T-cell (primary cell): Measurements from ENCODE around the gene MFN1. TPM values are rescaled to one million over a fixed set of nuclear protein-coding genes. Genes with fewer than 3 reads are reported as not detected.

Source experiments
- ATAC-seq, 4 experiments: fragments of 200-7000 bp in 3 of 4; fragments of 150-1000 bp in 1 of 4; cut with Tn5 transposase; replicated peaks in 1 of 4; 1 replicate in 3 of 4; 2 replicates in 1 of 4; pipeline ENCODE4 v1.10.0; 2021; ENCODE audit warnings: moderate library complexity in 3 of 4, mild to moderate bottlenecking in 2 of 4, moderate number of reproducible peaks in 1 of 4
- CTCF ChIA-PET, 2 donors: fragments of 300-600 bp; sonication (Branson Sonifier 250); formaldehyde crosslinking; loops; one replicate each; lab custom pipeline; 2022; ENCODE audit warnings: antibody characterized with exemption in 2 of 2; lab: Charles Lee
- POLR2A ChIA-PET, 2 donors: fragments of 300-600 bp; sonication (Branson Sonifier 250); formaldehyde crosslinking; loops; one replicate each; lab custom pipeline; 2022; ENCODE audit warnings: antibody characterized with exemption in 2 of 2; lab: Charles Lee
- DNase-seq, 35 experiments: peaks; one replicate each; pipeline versions ENCODE4 v3.0.0 to v3.0.0-alpha.2; 2013 to 2023
- H3K27ac ChIP-seq: one replicate; pipeline ENCODE4 v1.5.1; 2013; ENCODE audit warnings: low read length
- H3K27me3 ChIP-seq, 2 experiments: replicated peaks in 1 of 2; 1 replicate in 1 of 2; 2 replicates in 1 of 2; pipeline versions ENCODE4 v1.6.1 to v1.7.0; 2013; ENCODE audit warnings: low read length in 1 of 2, mixed read lengths in 1 of 2; ENCODE audit not compliant: control insufficient read depth in 2 of 2, insufficient read depth in 2 of 2; ENCODE audit errors: extremely low read depth in 1 of 2
- H3K36me3 ChIP-seq, 2 donors: 1 replicate in 1 of 2; 2 replicates in 1 of 2; pipeline versions ENCODE4 v1.6.1 to v1.7.0; 2013; ENCODE audit warnings: low read length in 1 of 2; ENCODE audit not compliant: control insufficient read depth in 2 of 2, insufficient read depth in 1 of 2; ENCODE audit errors: extremely low read depth in 1 of 2
- H3K4me1 ChIP-seq, 2 experiments: 1 replicate in 1 of 2; 2 replicates in 1 of 2; pipeline versions ENCODE4 v1.6.1 to v1.7.0; 2013; ENCODE audit warnings: low read length in 2 of 2, mixed read lengths in 1 of 2; ENCODE audit not compliant: insufficient read depth in 2 of 2, control insufficient read depth in 1 of 2; ENCODE audit errors: extremely low read depth in 1 of 2
- H3K4me3 ChIP-seq, 2 donors: 1 replicate in 1 of 2; 2 replicates in 1 of 2; pipeline versions ENCODE4 v1.5.1 to v1.7.0; 2013; ENCODE audit warnings: mild to moderate bottlenecking in 2 of 2, low read length in 1 of 2, moderate library complexity in 1 of 2; ENCODE audit not compliant: control insufficient read depth in 1 of 2; ENCODE audit errors: extremely low read depth in 1 of 2
- H3K9me3 ChIP-seq: 2 replicates; pipeline ENCODE4 v1.7.0; 2013
- H3K27ac Mint-ChIP-seq, 2 donors: one replicate each; pipeline ENCODE4 v1.8.0; 2020 to 2021; ENCODE audit warnings: mild to moderate bottlenecking in 2 of 2, mixed read lengths in 2 of 2
- H3K27me3 Mint-ChIP-seq, 2 donors: one replicate each; pipeline ENCODE4 v1.8.0; 2021 to 2022; ENCODE audit warnings: mixed read lengths in 2 of 2
- H3K36me3 Mint-ChIP-seq: one replicate; pipeline ENCODE4 v1.8.0; 2021; ENCODE audit warnings: mixed read lengths
- H3K4me1 Mint-ChIP-seq, 3 donors: one replicate each; pipeline ENCODE4 v1.8.0; 2020 to 2022; ENCODE audit warnings: mixed read lengths in 3 of 3, mild to moderate bottlenecking in 1 of 3
- H3K4me3 Mint-ChIP-seq, 3 donors: one replicate each; pipeline ENCODE4 v1.8.0; 2020 to 2022; ENCODE audit warnings: mild to moderate bottlenecking in 3 of 3, mixed read lengths in 3 of 3, moderate library complexity in 3 of 3
- H3K9me3 Mint-ChIP-seq, 3 donors: one replicate each; pipeline ENCODE4 v1.8.0; 2020 to 2022; ENCODE audit warnings: mixed read lengths in 3 of 3
- WGBS: methylation state at CpG from one replicate; pipeline ENCODE4 v1.1.5; 2013; ENCODE audit warnings: missing lambda C conversion rate; ENCODE audit not compliant: insufficient coverage; 5-methylcytosine and 5-hydroxymethylcytosine counted together
- total RNA-seq, 35 experiments: library from RNA in 6 of 35; stranded (reverse) in 6 of 35; fragments of 120-200 nt in 1 of 35; gene quantifications; one replicate each; pipeline versions ENCODE4 v1.2.1 to v1.2.4 and lab custom pipeline; 2013 to 2026

The MFN1 gene
- total RNA-seq, 5 donors from 2014 or later (not counting 1 experiment from before 2014, with no cell fraction given), result 38.8 to 44.4 (median 40.7) TPM

- Mint-ChIP-seq H3K27ac (no peak overlapping the region), H3K9me3 (no peaks in the 10 kb centered on the region), H3K4me1 (peaks cover 0 to 8% (median 5%) of the 10 kb centered on the region in 3 donors), H3K4me3 (no peak overlapping the region), H3K27me3 (no peaks in the 10 kb centered on the region), H3K36me3 (peaks cover 44% of the 10 kb centered on the region)
- no peaks in the 10 kb centered on the region for H3K9me3 ChIP-seq
- ATAC-seq (no peak), DNase-seq (no peak)
- CTCF ChIA-PET, result no interaction called here
- WGBS, result no CpG with 5 or more reads among the region's 4 CpGs
- H3K4me1 ChIP-seq, result no peaks in the 10 kb centered on the region
- peaks cover 0 to 60% of the 10 kb centered on the region in 2 donors for H3K36me3 ChIP-seq
- no peak overlapping the region for H3K27ac ChIP-seq
- H3K27me3 ChIP-seq, result no peaks in the 10 kb centered on the region
- POLR2A ChIA-PET, result no interaction called here
- no peak overlapping the region for H3K4me3 ChIP-seq
Observed at GRCh38 chr3:179332240-179332639, 15.3 kb upstream of the MFN1 start.

- Mint-ChIP-seq H3K4me1 (peaks cover 0 to 4% (median 0%) of the 10 kb centered on the region in 3 donors), H3K27ac (no peak overlapping the region), H3K4me3 (no peak overlapping the region), H3K27me3 (no peaks in the 10 kb centered on the region), H3K36me3 (peaks cover 42% of the 10 kb centered on the region), H3K9me3 (no peaks in the 10 kb centered on the region)
- ATAC-seq (no peak), DNase-seq (no peak)
- Histone ChIP-seq H3K27me3 (no peaks in the 10 kb centered on the region), H3K36me3 (peaks cover 0 to 60% of the 10 kb centered on the region in 2 donors), H3K4me3 (no peak overlapping the region), H3K9me3 (no peaks in the 10 kb centered on the region), H3K27ac (no peak overlapping the region), H3K4me1 (no peaks in the 10 kb centered on the region)
- ChIA-PET CTCF (no interaction called here), POLR2A (no interaction called here)
- 100% methylated on average over 1 of the region's 2 CpGs for WGBS
Observed at GRCh38 chr3:179333084-179333483, 14.4 kb upstream of the MFN1 start.

GRCh38 chr3:179336345-179336929 lies 11.1 kb upstream of the MFN1 start:
- Histone ChIP-seq H3K36me3 (peaks cover 0 to 31% of the 10 kb centered on the region in 2 donors), H3K27me3 (no peaks in the 10 kb centered on the region), H3K27ac (no peak overlapping the region), H3K4me3 (no peak overlapping the region), H3K4me1 (no peaks in the 10 kb centered on the region), H3K9me3 (no peaks in the 10 kb centered on the region)
- no peaks in the 10 kb centered on the region for H3K9me3 Mint-ChIP-seq
- no peak overlapping the region for H3K4me3 Mint-ChIP-seq
- no CpG with 5 or more reads among the region's 1 CpG for WGBS
- CTCF ChIA-PET, result interaction anchor here in 1 of 2 donors (0.5 to 0.7 kb wide), 2 partner anchors 18 to 43 kb away, joined by 4 to 5 read pairs; no protein-coding TSS in a partner anchor
- ATAC-seq (no peak), DNase-seq (no peak)
- peaks cover 0 to 4% (median 0%) of the 10 kb centered on the region in 3 donors for H3K4me1 Mint-ChIP-seq
- H3K36me3 Mint-ChIP-seq, result peaks cover 29% of the 10 kb centered on the region
- no peak overlapping the region for H3K27ac Mint-ChIP-seq
- POLR2A ChIA-PET, result interaction anchor here (0.6 to 0.7 kb wide), 2 partner anchors 27 to 311 kb away, joined by 3 to 6 read pairs; no protein-coding TSS in a partner anchor
- no peaks in the 10 kb centered on the region for H3K27me3 Mint-ChIP-seq

GRCh38 chr3:179348325-179349013 lies 960 bp downstream of the MFN1 start:
- Histone ChIP-seq H3K4me3 (peak overlapping the region; percentile 88 to 97), H3K27ac (no peak overlapping the region), H3K36me3 (peaks cover 0 to 24% of the 10 kb centered on the region in 2 donors), H3K9me3 (no peaks in the 10 kb centered on the region), H3K27me3 (no peaks in the 10 kb centered on the region), H3K4me1 (peaks cover 10 to 27% of the 10 kb centered on the region in 2 experiments)
- no CpG with 5 or more reads among the region's 5 CpGs for WGBS
- ATAC-seq, result no peak
- peaks cover 16% of the 10 kb centered on the region for H3K36me3 Mint-ChIP-seq
- H3K27me3 Mint-ChIP-seq, result no peaks in the 10 kb centered on the region
- ChIA-PET POLR2A (interaction anchor here in 1 of 2 donors (1.0 kb wide), 1 partner anchor 256 kb away, joined by 3 read pairs; the partner anchor contains the start of genes MRPL47 and NDUFB5), CTCF (interaction anchor here (0.5 to 1.3 kb wide), 3 partner anchors 11 to 257 kb away, joined by 3 to 4 read pairs (median 3); no protein-coding TSS in a partner anchor)
- H3K27ac Mint-ChIP-seq, result peak overlapping the region; percentile 25 to 68
- peak overlapping the region; percentile 98 to 99 (median 98) for H3K4me3 Mint-ChIP-seq
- peaks cover 17 to 36% (median 33%) of the 10 kb centered on the region in 3 donors for H3K4me1 Mint-ChIP-seq
- DNase-seq, result peak in 1 of 35 experiments; percentile 22
- no peaks in the 10 kb centered on the region for H3K9me3 Mint-ChIP-seq

GRCh38 chr3:179355996-179356395 lies 8.5 kb downstream of the MFN1 start:
- H3K4me3 Mint-ChIP-seq, result no peak overlapping the region
- Histone ChIP-seq H3K27me3 (no peaks in the 10 kb centered on the region), H3K9me3 (no peaks in the 10 kb centered on the region), H3K27ac (no peak overlapping the region), H3K36me3 (peaks cover 10 to 82% of the 10 kb centered on the region in 2 donors), H3K4me1 (no peaks in the 10 kb centered on the region), H3K4me3 (no peak overlapping the region)
- DNase-seq, result no peak
- ChIA-PET CTCF (no interaction called here), POLR2A (no interaction called here)
- H3K27ac Mint-ChIP-seq, result no peak overlapping the region
- H3K9me3 Mint-ChIP-seq, result no peaks in the 10 kb centered on the region
- H3K4me1 Mint-ChIP-seq, result peaks cover 20 to 26% (median 25%) of the 10 kb centered on the region in 3 donors
- no peak for ATAC-seq
- peaks cover 67% of the 10 kb centered on the region for H3K36me3 Mint-ChIP-seq
- H3K27me3 Mint-ChIP-seq, result no peaks in the 10 kb centered on the region
- whole genome bisulfite sequencing, result no CpG with 5 or more reads among the region's 1 CpG

- POLR2A ChIA-PET, result interaction anchor here in 1 of 2 donors (1.1 kb wide), 1 partner anchor 10 kb away, joined by 3 read pairs; no protein-coding TSS in a partner anchor
- no peaks in the 10 kb centered on the region for H3K4me1 Mint-ChIP-seq
- H3K9me3 Mint-ChIP-seq, result no peaks in the 10 kb centered on the region
- Histone ChIP-seq H3K36me3 (peaks cover 7 to 75% of the 10 kb centered on the region in 2 donors), H3K4me1 (no peaks in the 10 kb centered on the region), H3K27me3 (no peaks in the 10 kb centered on the region), H3K4me3 (no peak overlapping the region), H3K9me3 (no peaks in the 10 kb centered on the region), H3K27ac (no peak overlapping the region)
- no peak overlapping the region for H3K27ac Mint-ChIP-seq
- ATAC-seq, result no peak
- WGBS, result no CpG with 5 or more reads among the region's 5 CpGs
- DNase-seq, result no peak
- H3K27me3 Mint-ChIP-seq, result no peaks in the 10 kb centered on the region
- no peak overlapping the region for H3K4me3 Mint-ChIP-seq
- peaks cover 43% of the 10 kb centered on the region for H3K36me3 Mint-ChIP-seq
- CTCF ChIA-PET, result interaction anchor here in 1 of 2 donors (0.9 kb wide), 1 partner anchor 348 kb away, joined by 3 read pairs; no protein-coding TSS in a partner anchor
Observed at GRCh38 chr3:179363332-179363731, 15.8 kb downstream of the MFN1 start.
